SU-DHL-6 (cell line): Measurements from ENCODE around the gene IL1R2.

Source experiments
- CTCF ChIP-seq: fragments of 200-600 bp; sonication (generic); IDR thresholded peaks from one replicate; pipeline ENCODE4 v1.5.1; 2017; ENCODE audit warnings: antibody characterized with exemption, mild to moderate bottlenecking, low read length, moderate library complexity; ENCODE audit not compliant: insufficient read depth, poor library complexity, severe bottlenecking
- EZH2phosphoT487 ChIP-seq: fragments of 200-600 bp; sonication (generic), shearing (Covaris generic); conservative IDR thresholded peaks from 2 replicates; pipeline ENCODE4 v1.6.1; 2018; ENCODE audit warnings: mild to moderate bottlenecking, antibody characterized with exemption, low read length, moderate library complexity, mixed read lengths

DNA sequence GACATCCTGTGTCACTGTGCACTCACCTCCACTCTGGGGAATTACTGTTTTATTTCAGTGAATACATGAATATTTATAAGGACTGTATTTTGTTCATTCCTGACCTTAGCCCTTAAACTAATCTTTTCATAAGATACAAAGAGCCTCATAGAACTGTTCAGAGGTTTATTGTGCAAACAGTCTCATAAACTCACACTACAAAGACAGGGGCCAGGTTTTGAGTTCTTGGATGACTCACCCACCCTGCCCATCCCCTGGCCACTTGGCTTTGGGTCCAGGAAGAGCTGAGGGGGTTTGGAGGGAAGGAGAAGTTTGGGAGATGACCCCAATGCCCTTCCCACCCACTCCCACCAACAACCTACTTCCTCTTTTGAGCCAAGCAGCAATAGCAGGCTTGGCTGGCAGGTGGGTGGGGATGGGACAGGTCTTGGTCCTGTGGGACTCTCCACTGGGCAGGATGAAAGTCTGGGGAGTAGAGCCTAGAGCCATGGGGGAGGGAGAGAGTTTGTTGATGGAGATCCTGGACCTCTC lies 43.1 kb upstream of the IL1R2 start:
- TF ChIP-seq CTCF (no peak), EZH2phosphoT487 (no peak)
